Calu3 (cell line): ENCODE data around the gene NAA80. TPM values are rescaled to one million over a fixed set of nuclear protein-coding genes. Genes with fewer than 3 reads are reported as not detected.

Source experiments
- BruUV-seq: library from RNA; stranded (reverse); fragments of 400-500 nt; replicated peaks from 2 replicates; lab custom pipeline; 2021; lab: Mats Ljungman, UMichigan
- CTCF ChIA-PET: fragments of 300-600 bp; sonication (Branson Sonifier 250); formaldehyde crosslinking; loops from one replicate; lab custom pipeline; 2022; ENCODE audit warnings: antibody characterized with exemption; lab: Charles Lee
- DNase-seq: peaks from one replicate; pipeline ENCODE4 v3.0.0; 2022
- H3K27ac Mint-ChIP-seq: one replicate; pipeline ENCODE4 v1.8.0; 2022; ENCODE audit warnings: mixed read lengths; ENCODE audit not compliant: unreplicated experiment
- H3K27me3 Mint-ChIP-seq: one replicate; pipeline ENCODE4 v1.8.0; 2022; ENCODE audit warnings: mixed read lengths; ENCODE audit not compliant: unreplicated experiment
- H3K36me3 Mint-ChIP-seq: one replicate; pipeline ENCODE4 v1.8.0; 2022; ENCODE audit warnings: mild to moderate bottlenecking, moderate library complexity, mixed read lengths; ENCODE audit not compliant: insufficient read depth, unreplicated experiment
- H3K4me1 Mint-ChIP-seq: one replicate; pipeline ENCODE4 v1.8.0; 2022; ENCODE audit warnings: mild to moderate bottlenecking, low read depth, mixed read lengths; ENCODE audit not compliant: unreplicated experiment
- H3K4me3 Mint-ChIP-seq: one replicate; pipeline ENCODE4 v1.8.0; 2022; ENCODE audit warnings: mild to moderate bottlenecking, low read depth, moderate library complexity, mixed read lengths; ENCODE audit not compliant: unreplicated experiment
- H3K9me3 Mint-ChIP-seq: one replicate; pipeline ENCODE4 v1.8.0; 2022; ENCODE audit warnings: low read depth, mixed read lengths; ENCODE audit not compliant: unreplicated experiment
- intact Hi-C: fragments of 100-400 bp; cut with micrococcal nuclease; formaldehyde crosslinking; loops from one replicate; pipeline ENCODE4 v1.10.0; 2022; ENCODE audit not compliant: unreplicated experiment
- total RNA-seq: library from RNA; stranded (reverse); gene quantifications from 2 replicates; pipeline ENCODE4 v1.2.3, GENCODE V29; 2022
- TF ChIP-seq, protein P1 (sequence below): fragments of 200-600 bp; IDR thresholded peaks from one replicate; pipeline ENCODE4 v1.8.0; 2022; ENCODE audit warnings: antibody characterized with exemption; ENCODE audit not compliant: unreplicated experiment

Gene NAA80
- total RNA-seq, 1 experiment from 2014 or later, result 15.0 TPM

DNA sequence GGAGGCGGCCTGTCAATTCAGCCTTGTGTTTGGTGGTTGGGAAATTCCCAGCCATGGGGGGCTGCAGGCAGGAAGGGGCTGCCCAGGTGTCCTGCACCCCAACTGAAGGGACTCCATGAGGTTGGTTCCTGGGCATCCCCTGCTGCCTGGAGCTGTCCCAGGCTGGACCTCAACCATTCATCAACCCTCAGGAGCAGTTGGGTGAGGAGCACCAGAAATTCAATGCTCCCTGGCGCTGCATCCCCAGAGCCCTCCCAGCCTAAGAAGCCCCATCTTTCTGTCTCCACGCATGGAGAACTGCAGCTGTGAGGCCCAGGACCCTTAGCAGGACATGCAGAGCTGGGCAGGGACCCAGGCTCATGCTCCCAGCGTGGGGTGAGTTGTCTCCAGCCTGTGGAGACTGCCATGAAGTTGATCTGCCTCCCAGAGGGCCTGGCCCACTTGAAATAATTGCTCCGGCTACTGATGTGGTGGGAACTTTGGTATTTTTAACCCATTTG, 38.2 kb downstream of the NAA80 start:
- Mint-ChIP-seq H3K27ac (peak overlapping the region; percentile 50), H3K4me1 (peaks cover 24% of the 10 kb centered on the region), H3K9me3 (no peaks in the 10 kb centered on the region), H3K27me3 (no peaks in the 10 kb centered on the region), H3K4me3 (no peak overlapping the region), H3K36me3 (peaks cover 49% of the 10 kb centered on the region)
- CTCF ChIA-PET, result interaction anchor here (0.5 kb wide), 1 partner anchor 178 kb away, joined by 3 read pairs; no protein-coding TSS in a partner anchor
- intact Hi-C loops, result no loop called here
- no peak for DNase-seq
- no TSS peak for BruUV-seq
- TF ChIP-seq, protein P1, sequence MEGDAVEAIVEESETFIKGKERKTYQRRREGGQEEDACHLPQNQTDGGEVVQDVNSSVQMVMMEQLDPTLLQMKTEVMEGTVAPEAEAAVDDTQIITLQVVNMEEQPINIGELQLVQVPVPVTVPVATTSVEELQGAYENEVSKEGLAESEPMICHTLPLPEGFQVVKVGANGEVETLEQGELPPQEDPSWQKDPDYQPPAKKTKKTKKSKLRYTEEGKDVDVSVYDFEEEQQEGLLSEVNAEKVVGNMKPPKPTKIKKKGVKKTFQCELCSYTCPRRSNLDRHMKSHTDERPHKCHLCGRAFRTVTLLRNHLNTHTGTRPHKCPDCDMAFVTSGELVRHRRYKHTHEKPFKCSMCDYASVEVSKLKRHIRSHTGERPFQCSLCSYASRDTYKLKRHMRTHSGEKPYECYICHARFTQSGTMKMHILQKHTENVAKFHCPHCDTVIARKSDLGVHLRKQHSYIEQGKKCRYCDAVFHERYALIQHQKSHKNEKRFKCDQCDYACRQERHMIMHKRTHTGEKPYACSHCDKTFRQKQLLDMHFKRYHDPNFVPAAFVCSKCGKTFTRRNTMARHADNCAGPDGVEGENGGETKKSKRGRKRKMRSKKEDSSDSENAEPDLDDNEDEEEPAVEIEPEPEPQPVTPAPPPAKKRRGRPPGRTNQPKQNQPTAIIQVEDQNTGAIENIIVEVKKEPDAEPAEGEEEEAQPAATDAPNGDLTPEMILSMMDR, result no peak

DNA sequence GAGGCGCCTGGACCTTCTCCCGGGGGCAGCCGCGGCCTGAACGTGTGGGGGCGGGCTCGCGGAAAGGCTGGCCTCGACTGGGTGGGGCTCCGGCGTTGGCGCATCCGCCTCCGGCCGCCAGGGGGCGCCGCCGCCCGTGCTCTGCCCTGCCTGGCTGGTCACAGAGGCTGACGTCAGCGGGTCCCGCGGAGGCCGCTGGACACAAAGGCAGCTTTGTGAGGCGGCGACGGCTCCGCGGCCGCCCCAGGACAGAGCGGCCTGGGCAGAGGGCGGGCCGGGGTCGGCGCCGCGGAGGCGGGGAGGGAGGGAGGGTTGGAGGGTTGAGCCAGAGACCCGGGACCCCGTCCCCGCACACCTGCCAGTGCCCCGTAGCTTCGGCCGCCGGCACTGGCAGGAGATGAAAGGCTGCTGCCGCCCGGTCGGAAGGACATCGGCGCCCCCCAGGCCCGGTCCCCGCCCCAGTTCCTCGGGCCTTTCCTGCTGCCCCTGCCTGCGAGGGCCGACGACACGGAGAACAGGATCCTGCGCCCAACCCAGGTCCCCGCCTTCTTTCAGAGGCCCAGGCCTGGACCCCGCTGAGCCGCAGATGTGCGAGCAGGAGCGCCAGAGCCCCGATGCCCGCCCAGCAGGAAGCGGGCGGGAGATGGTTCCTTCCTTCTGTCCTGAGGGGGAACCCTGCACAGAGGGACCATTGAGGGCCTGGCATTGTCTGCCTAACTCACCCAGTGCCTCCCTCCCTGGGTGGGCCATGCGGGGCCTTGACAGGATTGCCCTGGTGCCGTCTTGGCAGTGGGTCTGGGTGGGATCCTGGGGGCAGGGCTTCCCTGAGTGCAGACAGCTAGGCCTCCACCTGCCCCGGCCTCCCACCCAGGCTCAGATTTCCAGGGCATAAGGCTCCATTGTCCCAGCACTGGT, 38.9 kb downstream of the NAA80 start:
- TF ChIP-seq, protein P1, result peak; percentile 94
- Mint-ChIP-seq H3K4me1 (peaks cover 17% of the 10 kb centered on the region), H3K9me3 (no peaks in the 10 kb centered on the region), H3K27me3 (no peaks in the 10 kb centered on the region), H3K27ac (peak overlapping the region; percentile 77), H3K36me3 (peaks cover 45% of the 10 kb centered on the region), H3K4me3 (peak overlapping the region; percentile 54)
- intact Hi-C loops, result no loop called here
- DNase-seq, result peak; percentile 96
- CTCF ChIA-PET, result interaction anchor here (0.5 to 1.2 kb wide), 11 partner anchors 9 to 222 kb away, joined by 3 to 14 read pairs (median 5); partner anchors contain the start of genes GNAI2, HYAL3, NAA80 and SEMA3B
- TSS peak; percentile 26 for BruUV-seq

GRCh38 chr3:50259432-50260026, 39.7 kb downstream of the NAA80 start:
- DNase-seq, result no peak
- peak overlapping the region; percentile 54 for H3K4me3 Mint-ChIP-seq

DNA sequence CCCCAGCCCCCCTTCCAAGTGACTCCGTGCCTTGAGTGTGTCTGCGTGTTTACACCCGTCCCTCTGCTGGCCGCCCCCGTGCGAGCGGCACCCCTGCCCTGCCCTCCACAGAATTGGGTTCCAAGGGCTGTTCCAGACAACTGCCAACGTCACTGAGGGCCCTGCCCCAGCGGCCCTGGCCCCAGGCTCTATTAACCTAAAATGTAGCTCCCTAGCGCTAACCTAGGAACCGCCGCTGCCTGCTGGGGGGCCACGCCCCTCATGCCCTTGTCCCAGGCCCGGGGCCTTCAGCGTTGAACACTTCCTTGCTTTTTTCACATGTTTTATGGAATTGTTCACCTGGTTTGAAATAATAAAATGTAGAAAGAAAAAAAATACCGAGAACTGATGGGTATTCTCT, 40.2 kb downstream of the NAA80 start:
- no TSS peak for BruUV-seq
- peaks cover 4% of the 10 kb centered on the region for H3K4me1 Mint-ChIP-seq
- intact Hi-C loops, result no loop called here
- H3K36me3 Mint-ChIP-seq, result peaks cover 50% of the 10 kb centered on the region
- no peak overlapping the region for H3K4me3 Mint-ChIP-seq
- DNase-seq, result no peak
- H3K9me3 Mint-ChIP-seq, result no peaks in the 10 kb centered on the region
- TF ChIP-seq, protein P1, result no peak
- CTCF ChIA-PET, result interaction anchor here (1.0 to 1.1 kb wide), 3 partner anchors 11 to 33 kb away, joined by 3 to 6 read pairs (median 5); no protein-coding TSS in a partner anchor
- H3K27ac Mint-ChIP-seq, result peak overlapping the region; percentile 41
- no peaks in the 10 kb centered on the region for H3K27me3 Mint-ChIP-seq

More at GRCh38 chr3:50259432-50260026, 39.7 kb downstream of the NAA80 start:
- Mint-ChIP-seq H3K27me3 (no peaks in the 10 kb centered on the region), H3K36me3 (peaks cover 48% of the 10 kb centered on the region), H3K4me1 (peaks cover 9% of the 10 kb centered on the region), H3K9me3 (no peaks in the 10 kb centered on the region), H3K27ac (peak overlapping the region; percentile 77)
- CTCF ChIA-PET, result interaction anchor here (0.6 to 1.2 kb wide), 11 partner anchors 10 to 222 kb away, joined by 3 to 14 read pairs (median 5); partner anchors contain the start of genes GNAI2, HYAL3, NAA80 and SEMA3B
- intact Hi-C loops, result no loop called here
- TF ChIP-seq, protein P1, result no peak
- BruUV-seq, result no TSS peak
